Hematopoietic multipotent progenitor cell treated with erythropoietin and hydrocortisone succinate and interleukin-3 and kit ligand, for 15 days (in vitro differentiated cells): ENCODE results near the gene COL20A1.
"Not testable (repeated sequence)": the region's sequence is repeated elsewhere in the genome, so short reads cannot be mapped to it uniquely, and the experiment has no call there.

Experiments used
- DNase-seq: peaks from one replicate; pipeline ENCODE4 v3.0.0-alpha.2; 2015; ENCODE audit warnings: low spot score

COL20A1 gene

DNA sequence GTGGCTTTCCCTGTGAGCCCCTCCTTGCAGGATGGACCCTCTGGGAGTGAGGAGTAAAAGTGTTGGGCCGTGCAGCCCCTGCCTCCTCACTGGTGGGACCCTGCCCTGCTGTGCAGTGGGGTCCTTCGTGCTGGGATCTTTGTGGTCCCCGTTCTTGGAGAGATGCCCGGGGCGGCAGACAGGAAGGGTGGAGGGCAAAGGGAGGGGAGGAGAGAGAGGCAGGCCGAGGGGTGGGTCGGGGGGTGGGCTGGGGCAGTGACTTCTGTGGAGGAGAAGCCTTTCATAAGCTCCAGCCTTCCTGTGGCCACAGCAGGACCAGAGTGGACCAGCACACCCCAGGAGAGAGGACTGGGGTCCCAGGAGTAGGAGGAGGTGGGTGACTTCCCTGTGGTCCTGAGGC is at the start of gene COL20A1:
Gene COL20A1, plus strand, starts transcription at position 283 of the 400 bp plus-strand sequence. CDS start 1,922 bp downstream, outside the sequence.
- no peak for DNase-seq

DNA sequence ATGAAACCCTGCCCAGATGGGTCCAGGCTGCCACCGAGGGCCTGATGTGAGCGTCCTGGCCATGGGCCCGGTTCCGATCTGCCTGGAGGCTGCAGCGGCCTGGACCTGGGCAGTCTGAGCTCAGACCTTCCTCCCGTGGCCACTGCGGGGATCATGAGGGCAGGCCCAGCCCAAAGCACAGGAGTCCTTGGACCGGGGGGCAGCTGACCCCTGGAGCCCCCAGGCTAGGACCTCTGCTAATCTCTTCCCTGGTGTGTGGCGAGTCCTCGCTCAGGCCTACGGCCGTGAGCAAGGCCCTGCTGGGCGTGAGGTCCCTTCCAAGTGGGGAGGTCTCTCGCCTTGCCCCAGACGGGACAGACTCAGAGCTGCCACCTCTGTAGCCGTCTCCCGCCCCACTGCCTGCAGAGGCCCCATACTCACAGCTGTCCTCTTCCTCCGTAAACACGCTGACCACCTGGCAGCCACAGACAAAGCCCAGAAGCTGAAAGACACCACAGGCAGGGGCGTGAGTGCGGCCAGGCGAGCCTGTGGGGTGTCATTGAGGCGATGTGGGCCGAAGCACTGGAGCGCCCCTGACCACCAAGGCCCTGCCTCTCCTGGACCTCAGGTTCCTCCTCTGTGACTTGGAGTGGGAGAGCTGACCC is 49.3 kb upstream of the COL20A1 start:
- DNase-seq: no peak

DNA sequence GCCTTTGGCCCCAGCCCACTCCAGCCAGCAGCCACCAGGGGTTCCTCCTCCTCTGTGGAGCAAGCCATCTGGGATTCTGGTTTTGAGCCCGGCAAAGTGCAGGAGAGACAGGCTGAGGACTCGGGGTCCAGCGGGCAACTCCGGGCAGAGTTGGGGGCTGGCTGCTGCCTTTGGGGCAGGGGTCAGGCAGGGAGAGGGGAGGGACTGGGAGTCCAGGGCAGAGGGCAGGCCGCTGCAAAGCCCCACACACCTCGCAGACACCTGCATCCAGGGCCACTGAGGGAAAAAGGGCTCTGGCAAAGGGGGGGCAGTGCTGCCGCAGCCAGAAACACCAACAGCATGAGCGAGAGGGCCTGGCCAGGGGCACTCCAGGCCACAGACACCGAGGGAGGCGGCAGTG is 48.5 kb upstream of the COL20A1 start:
- no peak for DNase-seq

DNA sequence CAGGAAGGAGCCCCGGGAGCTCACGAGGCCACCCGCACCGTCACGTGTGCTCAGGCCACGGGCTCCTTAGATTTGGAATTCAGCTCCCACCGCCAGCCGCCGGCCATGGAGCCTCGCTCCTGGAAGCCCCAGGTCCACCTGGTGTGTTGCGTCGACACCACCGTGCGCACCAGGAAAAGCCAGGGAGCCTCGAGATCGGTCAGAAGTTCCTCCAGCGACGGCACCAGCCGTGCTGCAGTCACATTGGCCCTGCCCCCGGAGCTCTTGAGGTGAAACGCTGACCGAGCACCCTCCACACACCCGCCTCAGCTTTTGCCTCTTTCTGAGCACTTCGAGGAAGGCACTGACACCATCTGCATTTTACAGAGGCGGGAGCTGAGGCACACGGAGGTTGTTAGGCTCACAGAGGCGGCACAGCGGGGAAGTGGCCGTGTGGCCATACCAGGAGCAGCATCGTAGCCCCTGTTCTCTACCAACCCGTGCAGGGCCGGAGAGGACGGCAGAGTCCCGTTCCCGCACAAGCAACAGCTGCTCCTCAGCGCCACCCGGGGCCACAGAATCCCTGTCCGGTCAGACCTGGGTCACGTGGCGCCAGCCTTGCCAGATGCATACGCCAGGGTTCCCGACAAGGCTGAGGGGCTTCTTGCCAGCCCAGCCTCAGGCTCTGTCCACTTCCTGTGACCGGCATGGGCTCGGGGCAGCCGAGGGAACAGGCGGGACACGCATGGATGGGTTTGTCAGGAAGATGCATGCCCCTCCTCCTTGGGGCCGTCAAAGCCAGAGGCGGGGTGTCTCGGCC is 46.3 kb upstream of the COL20A1 start:
- no peak for DNase-seq

DNA sequence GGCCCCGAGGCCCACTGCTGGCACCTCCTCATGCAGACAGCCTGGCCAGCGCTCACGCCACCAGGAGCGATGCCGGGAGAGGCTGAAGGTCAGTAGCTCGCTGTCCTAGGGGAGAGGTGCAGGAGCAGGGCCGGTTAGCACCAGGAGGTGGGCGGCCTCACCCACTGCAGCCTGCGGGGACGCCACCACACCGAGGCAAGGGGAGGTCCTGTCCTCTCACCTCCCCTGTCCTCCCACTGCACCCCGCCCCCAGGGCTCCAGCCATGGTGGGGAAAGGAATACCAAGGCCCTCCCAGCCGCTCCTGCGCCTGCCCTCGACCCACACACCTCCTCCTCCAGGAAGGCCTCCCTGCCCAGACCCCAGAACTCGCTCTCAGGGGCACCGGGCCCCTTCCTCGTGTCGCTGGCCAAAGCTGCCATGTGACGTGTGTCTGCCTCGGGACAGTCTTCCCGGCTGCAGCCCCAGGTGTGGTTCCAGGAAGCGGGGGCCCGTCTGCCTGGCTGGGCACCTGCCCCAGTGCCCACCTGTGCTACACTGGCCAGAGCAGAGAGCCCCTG is 45.2 kb upstream of the COL20A1 start:
- DNase-seq: no peak

DNA sequence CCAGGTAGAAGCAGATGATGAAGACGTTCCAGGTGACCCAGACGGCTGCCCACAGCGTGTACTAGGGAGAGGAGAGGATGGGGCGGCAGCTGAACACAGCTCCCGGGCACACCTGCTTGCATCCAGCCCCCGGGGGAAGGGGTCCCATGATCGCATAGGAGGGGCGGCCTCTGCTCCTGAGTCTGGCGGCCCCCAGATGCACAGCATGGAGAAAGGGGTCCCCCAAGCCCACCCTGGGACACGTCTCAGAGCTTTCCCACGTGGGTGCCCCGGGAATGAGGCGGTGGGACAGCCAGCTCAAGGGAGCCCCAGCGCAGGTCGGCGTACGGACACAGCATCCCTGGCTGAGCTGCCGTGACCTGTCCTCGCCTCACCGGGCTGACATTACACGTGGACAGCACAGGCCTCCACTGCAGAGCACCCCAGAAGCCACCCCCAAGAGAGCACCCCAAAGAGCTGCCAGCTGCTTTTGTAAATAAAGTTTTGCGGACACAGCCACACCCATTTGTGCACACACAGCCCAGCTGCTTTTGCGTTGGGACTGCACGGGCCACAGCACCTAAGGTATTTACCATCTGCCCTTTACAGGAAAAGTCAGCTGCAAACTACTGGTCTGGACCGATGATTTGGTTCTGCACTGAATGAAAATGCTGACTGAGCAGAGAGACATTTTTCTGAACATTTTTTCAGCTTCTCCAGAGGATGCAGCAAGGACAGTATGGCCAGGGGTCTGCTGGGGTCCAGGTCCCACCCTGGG is 44.0 kb upstream of the COL20A1 start:
- DNase-seq: no peak

DNA sequence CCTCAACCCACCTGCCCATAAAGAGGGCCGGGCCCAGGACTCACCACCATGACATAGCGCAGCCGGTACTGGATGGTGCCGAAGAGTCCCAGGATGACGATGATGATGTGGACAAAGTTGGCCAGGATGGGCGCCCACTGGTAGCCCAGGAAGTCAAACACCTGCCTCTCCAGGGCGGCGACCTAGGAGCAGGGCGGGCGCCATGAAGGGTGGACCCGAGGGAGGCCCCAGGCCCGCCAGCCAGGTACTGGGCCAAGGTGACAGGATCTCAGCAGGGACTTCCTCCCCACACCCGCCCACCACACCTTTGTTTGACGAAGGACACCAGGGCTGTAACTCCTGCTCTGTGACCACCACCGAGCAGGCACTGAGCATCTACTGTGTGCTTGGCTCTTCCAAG is 43.1 kb upstream of the COL20A1 start:
- DNase-seq: no peak

DNA sequence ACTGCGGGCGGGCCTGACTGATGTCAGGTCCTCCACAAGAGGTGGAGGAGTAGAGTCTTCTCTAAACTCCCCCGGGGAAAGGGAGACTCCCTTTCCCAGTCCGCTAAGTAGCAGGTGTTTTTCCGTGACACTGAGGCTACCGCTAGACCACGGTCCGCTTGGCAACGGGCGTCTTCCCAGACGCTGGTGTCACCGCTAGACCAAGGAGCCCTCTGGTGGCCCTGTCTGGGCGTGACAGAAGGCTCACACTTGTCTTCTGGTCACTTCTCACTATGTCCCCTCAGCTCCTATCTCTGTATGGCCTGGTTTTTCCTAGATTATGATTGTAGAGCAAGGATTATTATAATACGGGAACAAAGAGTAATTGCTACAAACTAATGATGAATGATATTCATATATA is 41.6 kb upstream of the COL20A1 start:
- DNase-seq: not testable (repeated sequence)

DNA sequence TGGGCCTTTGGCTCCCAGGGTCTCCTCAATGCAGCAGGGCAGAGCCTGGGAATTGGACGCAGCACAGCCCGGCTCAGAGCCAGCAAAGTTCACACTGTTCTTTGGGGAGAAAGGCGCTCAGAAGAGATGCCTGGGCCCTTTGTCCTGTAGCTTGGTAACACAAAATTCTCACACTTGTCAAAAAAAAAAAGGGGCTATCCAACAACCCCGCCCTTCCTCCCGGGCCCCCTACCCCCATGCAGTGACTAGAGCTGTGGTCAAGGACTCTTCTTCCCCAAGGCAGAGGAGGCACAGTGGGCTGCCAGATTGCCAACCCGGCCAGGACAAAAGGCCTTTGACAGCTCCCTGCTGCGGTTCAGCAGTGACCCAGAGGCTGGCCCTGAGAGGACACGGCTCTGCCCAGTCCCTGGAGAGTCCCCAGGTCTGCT is 40.7 kb upstream of the COL20A1 start:
- no peak for DNase-seq

DNA sequence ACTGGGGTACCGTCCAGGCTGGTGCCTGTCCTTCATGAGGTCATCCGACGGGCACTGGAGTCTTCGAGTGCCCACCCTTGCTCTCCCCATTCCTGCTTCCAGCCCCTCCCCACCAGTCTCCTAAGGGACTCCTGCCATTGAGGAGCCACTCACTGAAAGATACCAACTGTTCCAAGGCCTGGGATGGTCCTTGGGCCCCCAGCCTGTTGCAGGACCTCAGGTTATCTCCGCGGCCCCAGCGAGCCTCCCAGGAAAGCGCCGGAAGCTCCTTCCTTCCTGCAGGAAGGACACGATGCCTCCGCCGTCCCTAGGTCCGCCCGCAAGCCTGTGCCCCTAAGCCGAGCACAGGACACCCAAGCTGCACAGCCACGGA is 39.9 kb upstream of the COL20A1 start:
- no peak for DNase-seq

DNA sequence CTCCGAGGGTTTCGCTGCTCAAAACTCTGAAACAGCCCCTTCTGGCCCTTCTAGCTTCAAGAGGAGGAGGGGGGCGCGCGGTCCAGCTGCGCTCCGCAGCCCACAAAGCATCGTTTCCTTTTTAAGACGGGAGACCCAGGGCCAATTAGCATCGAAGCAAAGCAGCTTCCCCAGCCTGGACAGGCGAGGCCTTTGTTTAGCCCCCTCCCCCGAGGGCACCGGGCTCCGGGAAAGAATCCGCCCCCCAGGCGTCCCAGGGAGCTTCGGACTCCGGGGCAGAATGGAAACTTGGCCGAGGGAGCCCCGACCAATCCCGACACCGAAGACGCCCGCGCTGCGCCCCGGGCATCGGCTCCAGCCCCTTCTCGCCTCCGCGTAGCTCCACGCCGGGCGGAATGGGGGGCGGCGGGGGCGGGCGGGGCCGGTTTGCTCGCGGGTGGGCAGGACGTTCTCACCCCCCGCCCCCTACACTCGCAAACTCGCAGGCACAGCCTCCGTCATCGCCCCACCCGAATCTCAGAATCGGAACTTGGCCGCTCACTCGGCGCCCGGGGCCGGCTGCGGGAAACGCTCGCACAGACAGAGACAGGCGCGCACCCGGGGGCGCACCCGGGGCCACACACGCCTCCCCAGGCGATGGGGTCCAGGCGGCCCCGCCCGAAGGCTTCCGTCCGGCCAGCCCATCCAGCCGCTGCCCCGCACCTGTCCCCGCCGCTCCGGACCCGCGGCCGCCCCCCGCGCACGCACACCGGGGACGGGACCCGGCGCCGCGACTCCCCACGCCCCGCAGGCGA is 39.4 kb upstream of the COL20A1 start:
- DNase-seq: no peak

DNA sequence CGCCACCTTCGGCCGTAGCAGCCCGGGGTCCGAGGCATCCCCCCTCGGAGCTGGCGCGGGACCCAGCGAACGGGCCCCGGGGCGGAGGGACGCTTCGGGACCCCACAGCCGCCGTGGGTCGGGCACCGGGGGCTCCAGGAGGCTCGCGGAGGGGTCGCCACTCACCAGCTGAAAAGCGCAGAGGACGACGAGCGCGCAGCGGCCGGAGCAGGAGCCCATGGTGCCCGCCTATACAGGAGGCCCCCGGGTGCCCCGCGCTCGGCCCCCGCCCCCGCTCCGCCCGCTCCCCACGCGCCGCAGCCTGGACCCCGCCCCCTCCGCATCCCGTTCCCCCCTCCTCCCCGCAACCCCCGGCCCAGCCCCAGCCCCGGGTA is 38.8 kb upstream of the COL20A1 start, which contains the start of gene NKAIN4:
Gene NKAIN4, minus strand, starts transcription at position 232 of the 374 bp plus-strand sequence. Its CDS starts 13 bp downstream, at position 219.
- DNase-seq: no peak

DNA sequence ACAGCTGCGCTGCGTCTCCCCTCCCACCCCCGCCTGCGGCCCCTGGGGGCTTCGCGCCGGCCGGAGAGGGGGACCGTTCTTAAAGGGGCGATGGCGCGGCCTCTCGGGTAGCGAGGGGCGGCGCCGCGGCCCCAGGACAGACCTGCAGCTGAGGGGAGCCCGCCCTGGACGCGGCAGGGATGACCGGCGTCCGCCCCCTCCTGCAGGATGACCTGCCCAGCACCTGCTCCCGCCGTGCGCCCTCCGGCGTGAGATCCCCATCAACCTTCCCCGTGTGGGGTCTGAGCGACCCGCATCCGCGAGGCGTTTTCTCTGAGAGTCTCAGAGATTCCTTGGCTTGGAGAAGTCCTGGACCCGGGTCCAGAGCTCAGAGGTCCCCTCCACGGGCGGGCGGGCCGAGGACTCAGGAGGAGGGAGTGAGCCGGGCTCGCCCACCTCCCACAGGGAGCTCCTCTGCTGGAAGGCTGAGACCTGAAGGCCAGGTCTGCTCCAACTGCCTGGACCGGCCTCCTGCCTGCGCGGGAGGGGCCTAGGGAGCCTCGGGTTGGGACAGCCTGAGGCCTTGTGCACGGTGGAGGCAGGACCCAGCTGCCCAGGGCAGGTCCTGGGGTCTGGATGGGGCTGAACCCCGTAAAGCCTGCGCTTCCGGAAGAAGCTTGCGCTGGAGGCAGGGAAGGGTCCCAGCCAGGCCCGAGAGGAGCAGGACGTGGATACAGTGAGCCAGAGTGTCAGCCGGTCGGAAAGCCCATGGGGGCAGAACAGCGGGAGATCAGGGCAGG is 38.2 kb upstream of the COL20A1 start:
- DNase-seq: no peak

DNA sequence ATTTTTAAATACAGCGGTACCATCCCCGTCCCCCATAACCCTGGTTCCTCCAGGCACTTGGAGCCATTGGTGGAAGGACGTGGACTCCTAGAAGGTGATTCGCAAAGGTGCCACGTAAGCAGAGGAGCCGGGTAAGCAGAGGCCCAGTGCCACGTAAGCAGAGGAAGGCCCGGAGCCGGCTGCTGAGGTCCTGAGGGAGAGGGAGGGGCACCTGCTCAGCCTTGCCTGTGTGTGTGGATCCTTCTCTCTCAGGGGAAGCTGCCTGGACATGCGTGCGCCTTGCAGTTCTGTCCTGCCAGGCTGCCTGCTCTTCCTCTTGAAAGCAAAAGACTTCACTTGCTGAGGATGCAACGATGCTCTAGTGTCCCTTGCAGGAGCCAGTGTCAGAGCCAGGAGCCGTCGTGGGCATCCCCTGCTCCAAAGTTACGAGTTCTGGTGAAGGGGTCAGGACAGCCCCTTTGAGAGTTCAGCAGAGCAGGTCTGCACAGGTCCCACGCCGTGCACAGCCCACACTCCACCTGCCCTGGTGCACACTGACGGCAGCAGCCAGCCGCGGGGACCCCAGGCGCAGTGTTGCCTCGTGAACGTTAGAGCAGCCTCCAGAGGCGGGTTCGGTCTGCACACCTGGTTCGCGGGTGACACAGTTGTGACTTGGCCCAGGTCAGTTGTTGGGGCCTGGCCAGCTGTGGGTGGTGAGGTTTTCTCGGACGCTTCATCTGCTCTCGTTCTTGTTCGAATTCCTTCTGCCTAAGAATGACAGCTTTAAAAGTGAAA is 36.9 kb upstream of the COL20A1 start:
- DNase-seq: no peak

DNA sequence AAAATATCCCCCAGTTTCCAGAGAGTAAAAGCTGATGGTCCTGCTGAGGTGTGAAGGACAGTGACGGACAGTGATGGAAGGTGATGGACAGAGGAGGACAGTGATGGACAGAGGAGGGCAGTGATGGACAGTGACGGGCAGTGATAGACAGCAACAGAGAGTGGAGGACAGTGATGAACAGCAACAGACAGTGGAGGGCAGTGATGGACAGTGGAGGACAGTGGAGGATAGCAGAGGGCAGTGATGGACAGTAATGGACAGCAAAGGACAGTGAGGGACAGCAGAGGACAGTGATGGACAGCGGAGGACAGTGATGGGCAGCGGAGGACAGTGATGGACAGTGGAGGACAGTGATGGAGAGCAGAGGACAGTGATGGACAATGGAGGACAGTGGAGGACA is 36.0 kb upstream of the COL20A1 start:
- DNase-seq: no peak

DNA sequence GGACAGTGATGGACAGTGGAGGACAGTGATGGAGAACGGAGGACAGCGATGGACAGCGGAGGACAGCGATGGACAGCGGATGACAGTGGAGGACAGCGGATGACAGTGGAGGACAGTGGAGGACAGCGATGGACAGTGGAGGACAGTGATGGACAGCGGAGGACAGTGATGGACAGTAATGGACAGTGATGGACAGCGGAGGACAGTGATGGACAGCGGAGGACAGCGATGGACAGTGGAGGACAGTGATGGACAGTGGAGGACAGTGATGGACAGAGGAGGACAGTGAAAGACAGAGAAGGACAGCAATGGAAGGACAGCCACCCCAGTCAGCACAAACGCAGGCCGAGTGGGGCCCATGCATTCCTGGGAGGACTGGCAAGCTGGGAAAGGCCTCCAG is 35.4 kb upstream of the COL20A1 start:
- DNase-seq: no peak

DNA sequence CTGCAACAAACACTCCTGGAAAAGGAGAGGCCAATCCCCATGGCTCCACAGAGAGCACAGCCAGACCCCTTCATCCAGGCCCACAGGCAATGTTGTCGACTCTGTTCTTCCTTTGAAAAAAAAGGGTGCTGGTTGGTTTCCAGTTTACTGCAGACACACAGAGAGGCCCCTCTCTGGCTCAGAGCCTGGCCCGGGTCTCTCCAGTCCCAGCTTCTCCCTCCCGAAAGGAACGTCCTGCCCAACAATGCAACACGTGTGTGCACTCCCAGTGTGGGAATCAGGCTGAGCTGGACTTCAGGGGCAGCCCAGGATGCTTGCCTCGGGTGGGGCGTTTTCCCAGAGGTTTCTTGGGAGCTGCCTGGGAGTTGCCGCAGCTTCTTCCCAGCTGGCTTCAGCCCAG is 34.2 kb upstream of the COL20A1 start:
- DNase-seq: no peak

DNA sequence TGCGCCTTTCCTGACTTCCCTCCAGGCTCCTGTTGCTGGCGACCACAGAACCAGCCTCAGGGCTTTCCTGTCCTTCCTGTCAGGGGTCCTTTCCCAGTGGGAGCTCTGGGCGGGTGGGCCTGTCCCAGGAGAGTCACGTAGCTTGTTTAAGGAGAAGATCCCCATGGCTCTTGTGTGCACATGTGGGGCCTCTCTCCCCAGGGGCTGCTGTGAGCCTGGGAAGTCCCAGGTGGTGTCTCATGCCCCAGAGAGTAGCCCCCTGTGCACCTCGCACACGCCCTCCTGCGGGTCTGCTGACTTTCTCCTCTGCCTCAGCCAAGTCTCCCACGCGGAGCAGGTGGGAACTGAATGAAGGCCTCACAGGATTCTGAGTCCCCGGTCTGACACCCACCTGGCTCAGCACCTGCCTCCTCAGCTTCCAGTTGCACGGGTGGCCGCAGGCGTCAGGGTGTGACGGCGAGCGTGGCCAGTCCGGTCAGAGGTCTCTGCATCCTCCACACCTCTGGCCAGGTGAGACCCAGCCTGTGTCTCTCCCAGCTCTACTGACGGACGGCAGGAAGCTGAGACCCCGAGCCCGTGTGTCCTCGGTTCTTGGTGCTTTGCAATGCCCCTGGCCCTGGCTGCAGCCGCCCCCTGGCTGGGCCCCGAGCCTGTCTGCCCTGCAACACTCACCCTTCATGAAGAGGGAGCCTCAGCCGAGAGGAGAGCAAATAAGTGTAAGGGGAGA is 33.1 kb upstream of the COL20A1 start:
- DNase-seq: no peak

DNA sequence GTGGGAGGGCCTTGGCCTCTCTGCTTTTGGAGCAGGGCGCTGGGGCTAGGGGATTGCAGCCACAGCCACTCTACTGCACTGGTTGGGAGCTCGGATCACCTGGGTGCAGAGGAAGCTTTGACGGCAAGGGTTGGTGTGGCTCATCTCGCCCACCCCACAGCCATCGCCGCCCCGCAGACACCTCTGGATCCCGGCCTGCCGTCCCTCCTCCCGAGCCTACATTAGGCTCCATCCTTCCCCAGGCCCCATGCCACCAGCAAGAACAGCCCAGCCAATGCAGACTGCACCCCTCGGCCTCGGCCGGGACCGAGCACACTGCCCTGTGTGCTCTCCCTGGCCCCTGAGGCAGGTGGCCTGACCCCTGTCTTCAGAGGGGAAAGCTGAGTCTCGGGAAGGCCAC is 32.5 kb upstream of the COL20A1 start:
- no peak for DNase-seq
